Ecto neural progenitor cell (in vitro differentiated cells): ENCODE data around the gene CCDC68.
"Not testable (repeated sequence)": the region's sequence is repeated elsewhere in the genome, so short reads cannot be mapped to it uniquely, and the experiment has no call there.

Experiments
- DNase-seq: peaks from one replicate; pipeline ENCODE4 v3.0.0-alpha.2; 2018; ENCODE audit warnings: low spot score

The CCDC68 gene

DNA sequence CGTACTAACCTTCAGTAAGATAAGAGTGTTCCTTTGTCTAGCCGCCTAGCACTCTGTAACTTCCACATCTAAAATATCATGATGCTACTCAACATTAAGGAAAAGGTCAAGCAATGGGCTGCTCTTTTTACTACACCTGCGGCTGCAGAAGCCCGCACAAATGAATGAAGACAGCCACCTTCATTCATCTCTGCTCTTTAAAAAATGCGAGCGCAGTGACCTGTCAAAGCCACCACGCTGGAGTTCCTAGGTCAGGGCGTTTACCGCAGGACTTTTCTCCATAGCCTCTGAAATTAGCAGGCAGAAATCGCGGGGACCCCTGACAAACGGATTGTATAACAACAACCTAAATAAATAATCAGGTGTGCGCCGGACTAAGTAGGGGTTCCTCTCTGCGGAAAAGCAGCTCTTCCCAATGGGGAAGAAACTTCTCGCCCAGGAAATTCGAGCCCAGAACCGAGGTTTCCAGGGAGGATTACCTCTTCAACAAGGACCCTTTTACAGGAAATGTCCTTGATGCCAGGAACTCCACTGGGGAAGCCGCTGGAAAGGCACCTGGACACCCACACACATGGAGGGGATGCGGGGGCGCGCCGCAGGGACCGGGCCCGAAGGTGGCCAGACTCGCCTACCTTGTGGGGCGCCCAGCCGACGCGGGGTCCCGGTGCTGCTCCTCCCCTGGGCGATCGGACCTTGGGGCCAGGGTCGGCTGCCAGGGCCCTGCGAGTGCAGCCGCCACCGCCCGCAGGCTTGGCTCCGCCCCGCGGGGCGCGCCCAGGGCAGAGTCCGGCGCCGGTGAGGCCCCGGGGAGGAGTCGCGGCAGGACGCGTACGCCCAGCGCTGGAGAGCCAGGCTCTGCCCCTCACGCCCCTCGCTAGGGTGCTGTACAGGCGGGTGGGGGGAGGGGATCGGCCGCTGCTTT, at the start of gene CCDC68:
Gene CCDC68 (minus strand): TSS at position 758 of the 922 bp plus-strand sequence. CDS start 16,670 bp downstream, outside the sequence.
- peak; percentile 61 for DNase-seq

- DNase-seq = no peak
Observed at GRCh38 chr18:55007602-55008001, 48.3 kb upstream of the CCDC68 start.

- DNase-seq = no peak
Observed at GRCh38 chr18:55003695-55004094, 44.4 kb upstream of the CCDC68 start.

DNA sequence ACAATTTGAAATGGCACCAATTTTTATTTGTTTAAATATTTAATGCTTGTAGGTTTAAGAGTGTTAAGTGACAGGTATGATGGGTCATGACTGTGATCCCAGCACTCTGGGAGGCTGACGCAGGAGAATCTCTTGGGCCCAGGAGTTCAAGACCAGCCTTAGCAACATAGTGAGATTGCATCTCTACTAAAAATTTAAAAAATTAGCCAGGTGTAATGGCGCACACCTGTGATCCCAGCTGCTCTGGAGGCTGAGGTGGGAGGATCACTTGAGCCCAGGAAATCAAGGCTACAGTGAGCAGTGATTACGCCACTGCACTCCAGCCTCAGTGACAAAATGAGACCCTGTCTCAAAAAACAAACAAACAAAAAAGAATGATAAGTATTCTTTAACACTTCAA, 43.0 kb upstream of the CCDC68 start:
- DNase-seq = no peak

DNA sequence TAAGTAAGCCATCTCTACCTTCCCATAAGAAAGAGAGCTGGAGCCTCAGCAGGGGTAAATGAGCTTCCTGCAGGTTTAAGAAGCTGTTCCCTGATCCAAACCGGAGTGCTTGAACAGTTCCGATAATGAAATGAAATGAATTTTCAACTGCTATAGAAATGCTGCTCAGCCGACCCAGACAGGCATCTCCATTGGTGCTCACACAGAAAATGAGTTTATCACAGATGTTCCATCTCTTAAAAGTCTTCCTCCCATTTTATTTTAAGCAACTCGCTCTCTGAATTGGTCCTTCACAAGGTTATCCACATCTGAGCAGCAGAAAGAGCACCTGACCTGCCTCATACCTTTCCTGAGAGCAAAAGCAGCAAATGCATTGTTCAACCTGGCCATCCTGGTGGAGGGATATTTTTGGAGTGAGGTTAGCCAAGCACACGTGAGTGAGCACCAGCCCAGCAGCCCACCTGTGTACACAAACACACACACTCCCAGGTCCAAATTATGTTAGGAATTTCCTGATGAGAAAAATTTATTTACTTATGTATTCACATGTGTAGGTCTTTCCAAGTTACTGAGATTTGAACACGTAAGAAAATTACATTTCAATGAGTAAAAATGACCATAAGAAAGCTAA, 42.2 kb upstream of the CCDC68 start:
- no peak for DNase-seq

GRCh38 chr18:55000529-55000928, 41.3 kb upstream of the CCDC68 start:
- no peak for DNase-seq

DNA sequence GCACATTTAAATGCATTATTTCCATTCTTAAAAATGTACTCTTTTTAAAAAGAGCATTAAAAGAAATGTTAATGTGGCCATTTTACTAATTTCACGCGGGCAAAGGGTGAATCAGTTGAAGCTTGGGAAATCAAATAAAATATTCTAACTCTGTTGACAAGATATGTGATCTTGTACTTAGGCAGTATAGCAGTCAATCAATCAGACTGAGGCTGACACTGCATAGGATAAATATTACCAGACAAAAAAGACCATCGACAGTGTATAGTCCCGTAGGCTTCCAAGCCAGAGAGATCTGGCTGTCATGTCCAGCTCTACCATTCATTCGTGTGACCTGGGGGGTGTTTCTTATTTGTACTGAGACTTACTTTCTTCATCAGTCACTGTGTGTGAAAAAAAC, 39.8 kb upstream of the CCDC68 start:
- DNase-seq = no peak

DNA sequence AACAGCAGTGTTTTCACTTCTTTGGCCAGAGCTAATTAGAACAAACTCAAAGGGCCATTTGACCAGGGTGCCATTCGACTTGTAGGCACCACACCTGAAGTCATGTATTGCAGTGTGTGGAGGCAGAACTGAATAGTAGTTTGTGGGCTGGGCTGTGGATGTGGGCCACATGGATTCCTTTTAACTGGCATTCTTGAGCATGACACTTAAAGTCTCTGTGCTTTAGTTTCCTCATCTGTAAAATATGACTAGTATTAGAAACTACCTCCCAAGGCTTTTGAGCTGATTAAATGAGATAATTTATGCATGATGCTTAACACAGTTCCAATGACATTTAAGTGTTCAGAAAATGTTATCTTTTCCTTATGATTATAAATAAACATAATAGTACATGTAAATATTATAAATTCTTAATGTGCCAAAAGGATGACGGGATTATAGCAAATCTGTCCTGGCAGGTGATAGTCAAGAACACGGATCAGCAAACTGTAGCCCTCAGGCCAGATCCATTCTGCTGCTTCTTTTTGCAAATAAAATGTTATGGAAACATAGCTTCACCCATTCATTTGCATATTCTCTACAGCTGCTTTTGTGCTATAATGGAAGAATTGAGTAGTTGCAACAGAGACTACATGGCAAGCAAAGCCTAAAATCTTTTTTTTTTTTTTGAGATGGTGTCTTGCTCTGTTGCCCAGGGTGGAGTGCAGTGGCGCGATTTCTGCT, 36.3 kb upstream of the CCDC68 start:
- DNase-seq = no peak

- DNase-seq = no peak
Observed at GRCh38 chr18:54991981-54992380, 32.7 kb upstream of the CCDC68 start.

- DNase-seq = no peak
Observed at GRCh38 chr18:54984908-54985307, 25.6 kb upstream of the CCDC68 start.

DNA sequence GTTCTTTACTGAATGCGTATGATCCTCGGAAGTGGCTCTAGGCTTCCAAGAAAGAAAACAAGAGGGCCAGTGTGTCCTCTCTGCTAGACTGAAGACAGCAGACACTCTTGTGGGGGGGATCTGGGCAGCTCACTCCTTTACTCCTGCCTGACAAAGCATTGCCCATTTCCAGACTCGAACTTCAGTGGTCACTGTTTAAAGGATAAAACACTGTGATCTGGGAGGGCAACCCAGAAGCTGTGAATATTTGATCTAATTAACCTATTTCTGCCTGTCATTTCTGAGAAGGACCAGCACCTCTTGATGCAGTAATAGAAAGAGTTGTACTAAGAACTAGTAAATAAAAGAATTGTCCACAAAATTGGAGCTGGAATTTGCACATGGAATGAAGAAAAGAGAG, 24.5 kb upstream of the CCDC68 start:
- DNase-seq = no peak

- no peak for DNase-seq
Observed at GRCh38 chr18:54983041-54983686, 23.9 kb upstream of the CCDC68 start.

GRCh38 chr18:54981076-54981475, 21.8 kb upstream of the CCDC68 start:
- no peak for DNase-seq

DNA sequence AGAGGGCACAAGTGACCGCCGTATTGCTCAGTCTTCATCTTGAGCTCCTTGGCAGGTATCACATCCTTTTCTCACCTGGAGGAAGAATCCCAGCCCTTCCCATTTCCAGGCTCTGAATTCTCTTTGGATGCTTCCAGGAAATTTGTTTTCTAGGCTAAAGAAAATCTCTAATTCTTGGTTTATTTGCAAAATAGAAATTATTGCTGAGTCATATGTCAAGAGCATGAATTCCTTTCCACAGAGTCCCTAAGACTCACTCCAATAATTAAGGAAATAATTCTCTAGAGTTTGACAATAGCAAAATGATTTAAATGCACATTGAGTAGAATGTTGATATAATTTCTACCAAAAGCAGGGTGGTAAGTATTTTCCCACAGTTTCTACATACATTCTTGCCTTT, 16.3 kb upstream of the CCDC68 start:
- DNase-seq = no peak

DNA sequence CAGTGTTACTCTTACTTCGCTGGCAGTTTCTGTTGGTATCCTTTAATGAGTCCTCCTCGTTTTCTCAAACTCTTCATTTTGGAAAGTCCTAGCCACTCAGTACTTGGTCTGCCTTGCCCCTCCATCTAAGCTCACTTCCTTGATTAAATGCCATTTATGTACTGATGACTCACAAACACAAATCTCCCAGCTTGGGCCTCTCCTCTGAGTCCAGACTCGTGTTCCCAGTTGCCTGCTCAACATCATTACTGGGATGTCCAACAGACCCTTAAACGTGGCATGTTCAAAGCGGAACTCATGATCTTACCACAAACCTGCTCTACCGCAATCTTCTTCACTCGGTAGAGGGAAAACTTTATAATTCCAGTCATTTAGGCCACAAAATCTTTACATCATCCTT, 13.8 kb upstream of the CCDC68 start:
- no peak for DNase-seq

DNA sequence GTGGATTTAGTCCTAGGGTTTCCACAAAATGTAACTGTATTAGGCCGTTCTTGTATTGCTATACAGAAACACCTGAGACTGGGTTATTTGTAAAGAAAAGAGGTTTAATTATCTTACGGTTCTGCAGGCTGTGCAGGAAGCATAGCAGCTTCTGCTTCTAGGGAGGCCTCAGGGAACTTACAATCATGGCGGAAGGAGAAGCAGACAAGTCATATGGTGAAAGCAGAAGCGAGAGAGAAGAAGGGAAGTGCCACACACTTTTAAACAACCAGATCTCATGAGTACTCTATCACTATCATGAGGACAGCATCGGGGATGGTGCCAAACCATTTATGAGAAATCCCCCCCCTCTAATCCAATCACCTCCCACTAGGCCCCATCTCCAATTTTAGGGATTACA, 9.5 kb upstream of the CCDC68 start:
- DNase-seq = no peak

GRCh38 chr18:54968237-54968636, 9.0 kb upstream of the CCDC68 start:
- not testable (repeated sequence) for DNase-seq

DNA sequence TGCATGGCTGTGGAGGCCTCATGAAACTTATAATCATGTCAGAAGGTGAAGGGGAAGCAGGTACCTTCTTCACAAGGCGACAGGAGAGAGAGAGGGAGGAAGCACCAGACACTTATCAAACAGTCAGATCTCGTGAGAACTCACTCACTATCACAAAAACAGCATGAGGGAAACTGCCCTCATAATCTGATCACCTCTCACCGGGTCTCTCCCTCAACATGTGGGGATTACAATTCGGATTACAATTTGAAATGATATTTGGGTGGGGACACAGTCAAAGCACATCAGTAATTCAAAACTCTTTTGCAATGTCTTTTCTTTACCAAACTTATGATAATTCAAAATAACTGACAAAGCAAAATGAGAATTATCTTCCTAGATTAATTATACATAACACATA, 8.5 kb upstream of the CCDC68 start:
- no peak for DNase-seq

GRCh38 chr18:54964741-54965140, 5.5 kb upstream of the CCDC68 start:
- DNase-seq = no peak

DNA sequence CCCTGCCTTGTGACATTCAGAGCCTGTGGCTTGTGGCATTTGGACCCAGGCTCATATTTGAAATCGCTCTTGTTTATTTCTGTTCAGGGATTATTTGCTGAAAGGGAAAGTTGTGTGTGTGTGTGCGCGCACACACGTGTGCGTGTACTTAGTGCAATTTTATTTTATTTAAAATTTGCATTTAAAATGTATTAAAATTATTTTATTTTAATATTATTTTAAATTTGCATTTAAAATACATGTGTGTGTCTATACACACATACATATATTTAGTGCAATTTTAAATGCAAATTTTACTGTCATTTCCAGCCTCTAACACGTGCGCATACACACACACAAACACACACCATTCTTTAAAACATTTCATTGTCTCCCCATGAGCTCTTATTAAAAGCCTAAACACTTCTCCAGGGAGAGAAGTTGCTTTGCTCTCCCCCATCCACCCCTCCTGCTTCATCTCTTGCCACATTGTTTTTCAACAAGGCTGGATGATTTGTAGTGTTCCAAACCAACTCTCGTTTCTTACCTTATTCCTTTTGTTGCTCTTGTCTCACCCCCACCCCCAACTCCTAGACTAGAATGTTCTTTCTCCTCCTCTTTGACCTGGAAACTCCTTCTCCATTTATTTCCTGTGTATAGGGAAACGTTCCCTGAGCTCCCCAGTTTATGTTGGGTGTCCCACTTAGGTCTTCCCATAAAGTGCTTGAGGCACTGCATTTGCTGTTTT, 3.8 kb upstream of the CCDC68 start:
- no peak for DNase-seq

GRCh38 chr18:54961868-54962267, 2.6 kb upstream of the CCDC68 start:
- no peak for DNase-seq

- DNase-seq = no peak
Observed at GRCh38 chr18:54961016-54961423, 1.8 kb upstream of the CCDC68 start.
